ENCODE measurements around the gene NR4A1.

- TF ChIP-seq POLR2A (IDR thresholded peaks at IDR 0.05; ENCODE audit: low read length) = no peak
- TF ChIP-seq GATA1 (IDR thresholded peaks at IDR 0.05; ENCODE audit: low read depth, low read length) = no peak
These were observed 39.0 kb downstream of the NR4A1 start for GRCh38 chr12:52090291-52090690.

All from erythroblast (primary cell).